Sigmoid colon (tissue), 3 donors: ENCODE results near the gene GREB1L.

ENCODE experiments used
- POLR2A ChIP-seq, 2 donors: fragments of 450-650 bp; IDR thresholded peaks; one replicate each; pipeline ENCODE4 v1.6.1; 2016; ENCODE audit warnings: antibody characterized with exemption in 2 of 2, mild to moderate bottlenecking in 2 of 2, moderate library complexity in 2 of 2
- TF ChIP-seq, protein P1 (sequence below), 4 experiments: fragments of 450-650 bp in 3 of 4; fragments of 200-600 bp in 1 of 4; IDR thresholded peaks; one replicate each; pipeline ENCODE4 v1.5.1; 2016 to 2019; ENCODE audit warnings: antibody characterized with exemption in 4 of 4, mild to moderate bottlenecking in 3 of 4, moderate library complexity in 2 of 4

- TF ChIP-seq, protein P1, sequence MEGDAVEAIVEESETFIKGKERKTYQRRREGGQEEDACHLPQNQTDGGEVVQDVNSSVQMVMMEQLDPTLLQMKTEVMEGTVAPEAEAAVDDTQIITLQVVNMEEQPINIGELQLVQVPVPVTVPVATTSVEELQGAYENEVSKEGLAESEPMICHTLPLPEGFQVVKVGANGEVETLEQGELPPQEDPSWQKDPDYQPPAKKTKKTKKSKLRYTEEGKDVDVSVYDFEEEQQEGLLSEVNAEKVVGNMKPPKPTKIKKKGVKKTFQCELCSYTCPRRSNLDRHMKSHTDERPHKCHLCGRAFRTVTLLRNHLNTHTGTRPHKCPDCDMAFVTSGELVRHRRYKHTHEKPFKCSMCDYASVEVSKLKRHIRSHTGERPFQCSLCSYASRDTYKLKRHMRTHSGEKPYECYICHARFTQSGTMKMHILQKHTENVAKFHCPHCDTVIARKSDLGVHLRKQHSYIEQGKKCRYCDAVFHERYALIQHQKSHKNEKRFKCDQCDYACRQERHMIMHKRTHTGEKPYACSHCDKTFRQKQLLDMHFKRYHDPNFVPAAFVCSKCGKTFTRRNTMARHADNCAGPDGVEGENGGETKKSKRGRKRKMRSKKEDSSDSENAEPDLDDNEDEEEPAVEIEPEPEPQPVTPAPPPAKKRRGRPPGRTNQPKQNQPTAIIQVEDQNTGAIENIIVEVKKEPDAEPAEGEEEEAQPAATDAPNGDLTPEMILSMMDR (IDR thresholded peaks at IDR 0.05): no peak
- TF ChIP-seq POLR2A (IDR thresholded peaks at IDR 0.05): no peak
Measured at GRCh38 chr18:21335927-21336488, 94.0 kb downstream of the GREB1L start.
